GM18907 (cell line): ENCODE data around the gene OR6S1.
"Not testable (repeated sequence)": the region's sequence is repeated elsewhere in the genome, so short reads cannot be mapped to it uniquely, and the experiment has no call there.

Source experiments
- ATAC-seq: cut with Tn5 transposase; IDR thresholded peaks from one replicate; pipeline ENCODE4 v1.9.1; 2021; ENCODE audit warnings: mild to moderate bottlenecking, moderate library complexity; ENCODE audit not compliant: unreplicated experiment

OR6S1 gene

GRCh38 chr14:20613094-20614037, 28.1 kb downstream of the OR6S1 start:
- peak; percentile 75 for ATAC-seq

GRCh38 chr14:20612403-20612802, 29.1 kb downstream of the OR6S1 start:
- no peak for ATAC-seq

DNA sequence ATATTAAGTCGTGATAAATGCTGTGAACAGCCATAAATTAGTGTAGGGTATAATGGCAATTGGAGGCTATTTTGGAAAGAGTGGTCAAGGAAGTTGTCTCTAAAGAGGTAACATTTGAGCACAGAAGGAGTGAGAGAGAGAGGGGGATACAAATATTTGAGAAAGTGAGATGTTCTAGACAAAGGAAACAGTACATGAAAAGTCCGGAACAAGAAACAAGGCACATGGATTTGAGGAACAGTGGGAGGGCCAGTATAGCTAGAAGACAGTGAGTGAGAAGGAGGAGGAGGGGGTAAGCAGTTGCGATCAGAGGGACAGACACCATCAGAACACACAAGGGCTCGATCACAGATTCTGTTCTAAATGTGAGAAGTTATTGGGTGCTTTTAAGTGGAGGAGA, 30.2 kb downstream of the OR6S1 start:
- ATAC-seq, result no peak

GRCh38 chr14:20610002-20610765, 31.3 kb downstream of the OR6S1 start:
- no peak for ATAC-seq

- ATAC-seq, result peak; percentile 23
Observed at GRCh38 chr14:20609215-20610001, 32.1 kb downstream of the OR6S1 start.

GRCh38 chr14:20608383-20609110, 32.9 kb downstream of the OR6S1 start:
- no peak for ATAC-seq

- ATAC-seq, result no peak
Observed at GRCh38 chr14:20607617-20608016, 33.9 kb downstream of the OR6S1 start.

GRCh38 chr14:20606902-20607242, 34.6 kb downstream of the OR6S1 start:
- ATAC-seq, result no peak

DNA sequence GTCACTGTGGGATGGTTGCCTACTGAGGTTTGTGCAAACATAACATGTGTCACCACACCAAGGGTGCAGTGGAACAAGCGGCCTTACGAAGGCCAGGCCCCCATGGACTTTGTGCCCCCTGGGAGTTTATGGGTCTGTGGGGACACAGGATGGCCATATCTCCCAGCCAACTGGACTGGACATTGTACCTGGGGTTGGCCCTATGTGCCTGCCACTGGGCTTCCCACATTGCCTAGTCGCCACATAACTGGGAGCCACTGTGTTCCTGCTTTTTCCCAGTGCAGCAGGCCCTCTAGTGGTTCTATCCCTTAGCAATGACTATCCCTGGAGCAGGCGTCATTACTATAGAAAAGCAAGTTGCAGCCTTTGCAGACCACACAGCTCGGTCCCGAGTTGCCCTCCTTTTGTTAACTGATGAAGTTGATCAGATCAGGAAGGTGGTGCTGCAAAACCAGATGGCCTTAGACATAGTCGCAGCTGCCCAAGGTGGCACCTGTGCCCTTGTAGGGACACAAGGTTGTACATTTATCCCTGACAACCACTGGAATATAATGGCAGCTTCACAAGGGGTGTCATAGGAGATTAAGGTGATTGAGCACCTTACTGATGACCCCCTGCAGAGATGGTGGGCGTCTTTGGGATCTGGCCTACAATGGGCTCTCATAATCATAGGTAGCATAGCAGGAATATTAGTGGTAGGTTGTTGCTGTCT, 35.1 kb downstream of the OR6S1 start:
- ATAC-seq, result no peak

- ATAC-seq, result no peak
Observed at GRCh38 chr14:20603813-20604690, 37.4 kb downstream of the OR6S1 start.

DNA sequence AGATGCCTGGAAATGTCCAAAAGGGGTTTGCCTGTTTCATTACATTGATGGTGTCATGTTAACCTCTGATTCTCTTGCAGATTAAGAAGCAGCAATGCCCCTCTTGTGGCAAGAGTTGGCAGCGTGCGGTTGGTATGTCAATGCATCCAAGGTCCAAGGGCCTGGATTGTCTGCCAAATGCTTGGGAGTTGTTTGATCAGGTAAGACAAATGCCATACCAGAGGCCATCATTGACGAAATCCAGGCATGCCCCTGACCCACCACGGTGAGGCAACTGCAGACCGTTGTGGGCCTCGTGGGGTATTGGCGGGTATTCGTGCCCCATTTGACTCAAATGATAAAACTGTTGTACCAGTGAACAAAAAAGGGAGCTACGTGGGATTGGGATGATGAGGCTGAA, 38.9 kb downstream of the OR6S1 start:
- ATAC-seq, result no peak

DNA sequence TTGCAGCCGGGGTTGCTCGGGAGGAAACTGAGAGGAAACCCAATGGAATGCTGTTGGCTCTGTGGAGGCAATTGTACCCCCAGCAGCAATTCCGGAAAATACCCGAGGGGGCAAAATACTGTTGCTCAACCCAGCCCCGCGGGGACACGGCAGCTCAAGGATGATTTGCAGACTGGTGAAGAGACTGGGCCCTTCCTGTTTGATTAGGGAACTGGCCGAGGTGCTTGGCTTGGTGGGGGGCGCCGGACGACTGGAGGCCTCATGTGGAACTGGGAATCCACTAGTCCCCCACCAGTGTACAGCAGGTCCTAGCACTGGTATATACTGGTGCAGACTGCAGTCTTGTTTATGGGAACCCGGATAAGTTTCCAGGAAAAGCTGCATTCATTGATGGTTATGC, 40.0 kb downstream of the OR6S1 start:
- ATAC-seq, result no peak

DNA sequence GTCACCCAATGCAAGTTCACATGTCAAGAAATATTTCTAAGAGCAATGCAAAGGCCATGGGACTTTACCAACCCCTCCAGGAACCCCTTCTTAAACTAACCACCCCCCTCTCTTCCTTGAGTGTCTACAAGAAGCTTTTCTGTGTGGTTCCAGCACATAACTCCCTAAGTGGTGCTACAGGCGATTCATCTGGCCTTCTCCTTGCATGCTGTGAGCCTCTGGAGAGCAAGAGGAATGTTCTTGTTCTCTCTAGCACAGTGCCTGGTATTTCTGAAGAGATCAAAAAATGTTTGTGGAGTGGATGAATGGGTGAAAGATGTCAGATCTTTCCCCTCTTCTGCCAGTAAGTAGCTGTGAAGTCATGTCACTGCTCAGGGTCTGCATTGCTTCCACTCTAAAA, 44.4 kb downstream of the OR6S1 start:
- ATAC-seq, result no peak

DNA sequence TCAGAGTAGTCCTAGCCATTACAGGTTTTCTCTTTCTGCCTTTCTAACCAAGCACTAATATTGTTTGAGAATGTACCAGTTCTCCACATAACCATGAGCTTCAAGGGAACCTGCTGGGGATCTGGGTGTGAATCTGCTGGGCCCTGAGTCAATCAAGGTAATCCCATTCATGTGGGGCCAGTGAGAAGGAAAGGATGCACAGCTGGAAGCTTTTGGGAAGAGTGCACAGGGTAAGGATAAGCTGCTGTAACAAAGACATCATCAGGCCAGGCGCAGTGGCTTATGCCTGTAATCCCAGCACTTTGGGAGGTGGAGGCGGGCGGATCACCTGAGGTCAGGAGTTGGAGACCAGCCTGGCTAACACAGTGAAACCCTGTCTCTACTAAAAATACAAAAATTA, 45.8 kb downstream of the OR6S1 start:
- ATAC-seq, result not testable (repeated sequence)

- no peak for ATAC-seq
Observed at GRCh38 chr14:20592574-20592973, 48.9 kb downstream of the OR6S1 start.

GRCh38 chr14:20591235-20591634, 50.3 kb downstream of the OR6S1 start, which contains the start of gene RNASE12:
Gene RNASE12 (minus strand): TSS chr14:20591376. CDS start chr14:20590723, 653 bp downstream.
- no peak for ATAC-seq
